Lung (tissue), 12 donors: ENCODE data around the gene VSIG10. TPM values are rescaled to one million over a fixed set of nuclear protein-coding genes. Genes with fewer than 3 reads are reported as not detected.

Experiments
- ATAC-seq: fragments of 200-7000 bp; cut with Tn5 transposase; one replicate; pipeline ENCODE4 v1.9.1; 2020; ENCODE audit warnings: moderate number of reproducible peaks; ENCODE audit not compliant: insufficient read depth, low FRiP score
- DNase-seq, 3 donors: peaks; one replicate each; pipeline ENCODE4 v3.0.0-alpha.2; 2013 to 2017
- H3K27ac ChIP-seq, 2 donors: one replicate each; pipeline ENCODE4 v1.5.1; 2013; ENCODE audit warnings: mild to moderate bottlenecking in 2 of 2, moderate library complexity in 2 of 2, control low read depth in 1 of 2, inconsistent platforms in 1 of 2, low read depth in 1 of 2, low read length in 1 of 2
- H3K27me3 ChIP-seq, 3 donors: one replicate each; pipeline ENCODE4 v1.5.1; 2013; ENCODE audit warnings: low read length in 2 of 3; ENCODE audit not compliant: control insufficient read depth in 3 of 3, insufficient read depth in 3 of 3
- H3K36me3 ChIP-seq, 4 donors: one replicate each; pipeline ENCODE4 v1.5.1; 2013; ENCODE audit warnings: low read length in 4 of 4, mild to moderate bottlenecking in 1 of 4, moderate library complexity in 1 of 4; ENCODE audit not compliant: control insufficient read depth in 4 of 4, insufficient read depth in 4 of 4
- H3K4me1 ChIP-seq, 5 donors: one replicate each; pipeline ENCODE4 v1.5.1; 2013; ENCODE audit warnings: low read length in 5 of 5, mild to moderate bottlenecking in 2 of 5, moderate library complexity in 1 of 5; ENCODE audit not compliant: control insufficient read depth in 5 of 5, insufficient read depth in 5 of 5
- H3K4me3 ChIP-seq: one replicate; pipeline ENCODE4 v1.5.1; 2013; ENCODE audit warnings: mild to moderate bottlenecking, control low read depth, moderate library complexity
- H3K9ac ChIP-seq, 2 donors: one replicate each; pipeline ENCODE4 v1.5.1; 2013; ENCODE audit warnings: low read length in 2 of 2, control low read depth in 1 of 2; ENCODE audit not compliant: insufficient read depth in 1 of 2
- H3K9me3 ChIP-seq, 4 donors: one replicate each; pipeline ENCODE4 v1.5.1; 2013; ENCODE audit warnings: low read length in 3 of 4, mild to moderate bottlenecking in 1 of 4, moderate library complexity in 1 of 4; ENCODE audit not compliant: control insufficient read depth in 4 of 4, insufficient read depth in 3 of 4
- CTCF ChIP-seq: IDR thresholded peaks from 2 replicates; pipeline ENCODE4 v1.5.1; 2012; ENCODE audit warnings: mild to moderate bottlenecking; ENCODE audit errors: control extremely low read depth, extremely low read depth
- WGBS, 2 donors: extraction: QIAGEN DNeasy Blood & Tissue Kit; methylation state at CpG; one replicate each; pipeline ENCODE4 v1.1.7; 2013; 5-methylcytosine and 5-hydroxymethylcytosine counted together
- polyA plus RNA-seq, 2 donors: library from polyadenylated mRNA; stranded (reverse); fragments of 200-250 nt; gene quantifications; one replicate each; pipeline ENCODE4 v1.2.1, GENCODE V29; 2013
- total RNA-seq, 2 donors: library from RNA; depleted of rRNA in 1 of 2; stranded (reverse); fragments of >200 nt in 1 of 2; gene quantifications; one replicate each; pipeline ENCODE4 v1.2.1, GENCODE V29; 2014 to 2021
- donor health status: control.
- donor health status: control.
- donor health status: Bipolar disorder and iron deficiency.
- donor health status: healthy.
- donor health status: DM: yes; HTN: yes; CAD: no.

Gene VSIG10
- total and polyA plus RNA-seq, 4 donors = 11.0 to 51.4 (median 32.2) TPM

- Histone ChIP-seq H3K4me3 (no peak overlapping the region), H3K36me3 (no peaks in the 10 kb centered on the region), H3K27ac (no peak overlapping the region), H3K27me3 (no peaks in the 10 kb centered on the region), H3K9ac (no peak overlapping the region), H3K4me1 (peaks cover 0 to 23% (median 9%) of the 10 kb centered on the region in 5 donors), H3K9me3 (no peaks in the 10 kb centered on the region)
- ATAC-seq (no peak), DNase-seq (peak in 2 of 3 donors; percentile 81 to 87)
- no peak for TF ChIP-seq CTCF
- 56 to 70% methylated on average over 4 of the region's 4 CpGs for WGBS, 2 donors
These were observed 40.0 kb downstream of the VSIG10 start for GRCh38 chr12:118063576-118064391.

GRCh38 chr12:118061873-118062843, 41.7 kb downstream of the VSIG10 start:
- peak; percentile 70 to 86 (median 79) for DNase-seq
- no peaks in the 10 kb centered on the region for H3K9me3 ChIP-seq
- H3K9ac ChIP-seq = peak overlapping the region; percentile 90 to 94
- peak overlapping the region; percentile 93 to 96 for H3K27ac ChIP-seq
- no peaks in the 10 kb centered on the region for H3K27me3 ChIP-seq
- ATAC-seq = peak; percentile 15
- TF ChIP-seq CTCF = no peak
- H3K36me3 ChIP-seq = no peaks in the 10 kb centered on the region
- WGBS, 2 donors = 0 to 3% methylated on average over 44 of the region's 44 CpGs
- H3K4me1 ChIP-seq = peaks cover 0 to 23% (median 9%) of the 10 kb centered on the region in 5 donors
- H3K4me3 ChIP-seq = peak overlapping the region; percentile 68

- 0 to 1% methylated on average over 49 to 76 of the region's 76 CpGs for WGBS, 2 donors
- Histone ChIP-seq H3K27me3 (no peaks in the 10 kb centered on the region), H3K9ac (peak within 1 kb of the TSS; percentile 90 to 94), H3K4me3 (peak within 1 kb of the TSS; percentile 68), H3K9me3 (no peaks in the 10 kb centered on the region), H3K4me1 (peaks cover under 1 to 26% (median 9%) of the 10 kb centered on the region in 5 donors), H3K27ac (peak within 1 kb of the TSS; percentile 94 to 96), H3K36me3 (no peaks in the 10 kb centered on the region)
- TF ChIP-seq CTCF = no peak
- peak; percentile 70 for ATAC-seq
- DNase-seq = peak; percentile 84 to 91 (median 85)
These were observed 42.6 kb downstream of the VSIG10 start, which contains the start of gene WSB2 for GRCh38 chr12:118061011-118061872. Gene WSB2 (minus strand): TSS chr12:118061179. CDS start chr12:118061048, 131 bp downstream.
